GM12878 (cell line): ENCODE data around the gene MRPL37. TPM values are rescaled to one million over a fixed set of nuclear protein-coding genes. Genes with fewer than 3 reads are reported as not detected.

Experiments used
- ATAC-seq: fragments of 200-7000 bp; cut with Tn5 transposase; 3 replicates; pipeline ENCODE4 v1.9.1; 2020; ENCODE audit warnings: mild to moderate bottlenecking, moderate library complexity
- BruUV-seq: library from RNA; stranded (reverse); fragments of 400-500 nt; replicated peaks from 2 replicates; lab custom pipeline; 2021; lab: Mats Ljungman, UMichigan
- CTCF ChIA-PET: fragments of 300-600 bp; sonication (Branson Sonifier 250); formaldehyde crosslinking; extraction: SDS; loops from one replicate; lab custom pipeline; 2021; ENCODE audit warnings: inconsistent platforms; lab: Yijun Ruan, JAX
- POLR2A ChIA-PET: fragments of 350-600 bp; formaldehyde crosslinking; extraction: SDS; loops from one replicate; lab custom pipeline; 2021; ENCODE audit warnings: inconsistent platforms; lab: Charles Lee
- RAD21 ChIA-PET: fragments of 300-600 bp; sonication (Branson Sonifier 250); formaldehyde crosslinking; loops from one replicate; lab custom pipeline; 2023; ENCODE audit warnings: antibody characterized with exemption; ENCODE audit not compliant: unreplicated experiment; lab: Charles Lee
- SMC1A ChIA-PET: fragments of 300-600 bp; sonication (Branson Sonifier 250); formaldehyde crosslinking; loops from one replicate; lab custom pipeline; 2023; ENCODE audit not compliant: unreplicated experiment, uncharacterized antibody; lab: Charles Lee
- DNase-seq: peaks from one replicate; pipeline ENCODE4 v3.0.0-alpha.2; 2011; ENCODE audit warnings: low read depth, low spot score
- FAIRE-seq: peaks from 3 replicates; lab custom pipeline; 2011; peaks lifted over from hg19 to GRCh38; lab: Jason Lieb, UNC
- H2AFZ ChIP-seq: 2 replicates; pipeline ENCODE4 v1.6.0; 2011; ENCODE audit warnings: low read depth, low read length, control low read depth; ENCODE audit not compliant: control insufficient read depth
- H3K27ac ChIP-seq: 2 replicates; pipeline ENCODE4 v1.5.1; 2011; ENCODE audit warnings: control low read depth; ENCODE audit not compliant: control insufficient read depth, insufficient read depth
- H3K27me3 ChIP-seq, 2 experiments: replicated peaks in 1 of 2; 2 replicates each; pipeline versions ENCODE4 v1.6.0 to v1.6.1; 2011; ENCODE audit warnings: low read length in 1 of 2; ENCODE audit not compliant: control insufficient read depth in 2 of 2, insufficient read depth in 2 of 2
- H3K36me3 ChIP-seq, 2 experiments: 2 replicates each; pipeline ENCODE4 v1.5.1; 2011; ENCODE audit warnings: low read length in 1 of 2; ENCODE audit not compliant: control insufficient read depth in 2 of 2, insufficient read depth in 2 of 2
- H3K4me1 ChIP-seq: 2 replicates; pipeline ENCODE4 v1.6.1; 2011; ENCODE audit warnings: mild to moderate bottlenecking, low read length, moderate library complexity, mixed read lengths; ENCODE audit not compliant: control insufficient read depth, insufficient read depth
- H3K4me2 ChIP-seq: 2 replicates; pipeline ENCODE4 v1.6.0; 2011; ENCODE audit warnings: control low read depth; ENCODE audit not compliant: control insufficient read depth, insufficient read depth
- H3K4me3 ChIP-seq: fragments of 200-600 bp; sonication (generic); 2 replicates; pipeline ENCODE4 v1.5.1; 2016
- H3K79me2 ChIP-seq: 2 replicates; pipeline ENCODE4 v1.6.0; 2011; ENCODE audit warnings: low read length; ENCODE audit not compliant: control insufficient read depth, insufficient read depth
- H3K9ac ChIP-seq: 2 replicates; pipeline ENCODE4 v1.8.0; 2011; ENCODE audit warnings: low read length, control low read depth, mixed read lengths; ENCODE audit not compliant: control insufficient read depth, insufficient read depth
- H3K9me3 ChIP-seq: replicated peaks from 3 replicates; pipeline ENCODE4 v1.5.1; 2011; ENCODE audit warnings: mild to moderate bottlenecking, low read length; ENCODE audit not compliant: control insufficient read depth, insufficient read depth
- H4K20me1 ChIP-seq: 2 replicates; pipeline ENCODE4 v1.6.0; 2011; ENCODE audit not compliant: control insufficient read depth, insufficient read depth
- CBX5 ChIP-seq: sonication (generic); IDR thresholded peaks from 2 replicates; pipeline ENCODE4 v1.6.1; 2016; ENCODE audit warnings: low read depth, moderate library complexity, mild to moderate bottlenecking, inconsistent platforms
- CEBPB ChIP-seq, 2 experiments: fragments of 150-350 bp in 1 of 2; IDR thresholded peaks; 2 replicates each; pipeline ENCODE4 v1.6.1; 2012 to 2014; ENCODE audit warnings: low read depth in 2 of 2, low read length in 2 of 2, borderline replicate concordance in 1 of 2, inconsistent platforms in 1 of 2
- DPF2 ChIP-seq: fragments of 450-650 bp; IDR thresholded peaks from 2 replicates; pipeline ENCODE4 v1.6.1; 2017; ENCODE audit warnings: mild to moderate bottlenecking
- HDAC2 ChIP-seq: fragments of 200-600 bp; sonication (generic); IDR thresholded peaks from 2 replicates; pipeline ENCODE4 v1.6.1; 2017
- HSF1 ChIP-seq: fragments of 150-350 bp; IDR thresholded peaks from 2 replicates; pipeline ENCODE4 v1.6.1; 2014; ENCODE audit warnings: mild to moderate bottlenecking, low read depth, low read length
- MTA2 ChIP-seq: fragments of 450-650 bp; IDR thresholded peaks from 2 replicates; pipeline ENCODE4 v1.6.1; 2016; ENCODE audit warnings: low read depth, mild to moderate bottlenecking, moderate library complexity
- NFIC ChIP-seq: IDR thresholded peaks from 2 replicates; pipeline ENCODE4 v1.6.1; 2012; ENCODE audit warnings: low read depth, mild to moderate bottlenecking, inconsistent platforms, low read length, moderate library complexity
- POU2F2 ChIP-seq: IDR thresholded peaks from 3 replicates; pipeline ENCODE4 v1.6.1; 2011; ENCODE audit warnings: low read depth, mild to moderate bottlenecking, low read length, borderline replicate concordance
- RAD51 ChIP-seq: fragments of 450-650 bp; IDR thresholded peaks from 2 replicates; pipeline ENCODE4 v1.6.1; 2016; ENCODE audit warnings: moderate library complexity, mild to moderate bottlenecking, inconsistent platforms
- RB1 ChIP-seq: fragments of 450-650 bp; formaldehyde crosslinking; IDR thresholded peaks from 2 replicates; pipeline ENCODE4 v1.6.1; 2017; ENCODE audit warnings: mild to moderate bottlenecking, borderline replicate concordance
- RBBP5 ChIP-seq: fragments of 200-600 bp; sonication (generic); conservative IDR thresholded peaks from 2 replicates; pipeline ENCODE4 v1.6.1; 2016
- SIX5 ChIP-seq: IDR thresholded peaks from 2 replicates; pipeline ENCODE4 v1.6.1; 2011; ENCODE audit warnings: mild to moderate bottlenecking, low read depth, low read length, moderate library complexity; ENCODE audit not compliant: severe bottlenecking
- SUZ12 ChIP-seq: fragments of 200-600 bp; sonication (generic); IDR thresholded peaks from one replicate; pipeline ENCODE4 v1.6.1; 2018; ENCODE audit warnings: antibody characterized with exemption, mild to moderate bottlenecking; ENCODE audit not compliant: unreplicated experiment
- TCF7 ChIP-seq: IDR thresholded peaks from 2 replicates; pipeline ENCODE4 v1.6.1; 2014; ENCODE audit warnings: antibody characterized with exemption, borderline replicate concordance
- WRNIP1 ChIP-seq: IDR thresholded peaks from 2 replicates; pipeline ENCODE4 v1.6.1; 2011; ENCODE audit warnings: low read depth, low read length, improper control_type of control experiment, borderline replicate concordance
- YBX1 ChIP-seq: fragments of 450-650 bp; IDR thresholded peaks from 2 replicates; pipeline ENCODE4 v1.6.1; 2016; ENCODE audit warnings: antibody characterized with exemption
- ZBED1 ChIP-seq: IDR thresholded peaks from 2 replicates; pipeline ENCODE4 v1.6.1; 2016; ENCODE audit warnings: borderline replicate concordance
- ZSCAN29 ChIP-seq: fragments of 450-650 bp; IDR thresholded peaks from 2 replicates; pipeline ENCODE4 v1.6.1; 2017; ENCODE audit warnings: mild to moderate bottlenecking, moderate library complexity
- WGBS: methylation state at CpG from one replicate; pipeline ENCODE4 v1.1.6; 2016; ENCODE audit warnings: low lambda C conversion rate; ENCODE audit not compliant: insufficient replicate concordance, insufficient coverage; ENCODE audit errors: missing lambda C conversion rate; 5-methylcytosine and 5-hydroxymethylcytosine counted together
- in situ Hi-C: fragments of 300-500 bp; cut with MboI; formaldehyde crosslinking; loops from 9 replicates; pipeline ENCODE4 v1.14.3; 2018; ENCODE audit warnings: mixed read lengths
- intact Hi-C: fragments of 100-400 bp; cut with micrococcal nuclease; formaldehyde crosslinking; loops from one replicate; pipeline ENCODE4 v1.14.2; 2022; ENCODE audit not compliant: unreplicated experiment
- polyA plus RNA-seq, 11 experiments: library from polyadenylated mRNA; depleted of rRNA in 4 of 11; unstranded in 6 of 11; stranded (reverse) in 5 of 11; fragments of >200 nt; fragmentation: Nextera tagmentation in 4 of 11; fragmentation: Illumina TruSeq in 1 of 11; extraction: Ambion mirVana in 4 of 11; extraction: Trizol in 1 of 11; gene quantifications; 1 replicate in 1 of 11; 2 replicates in 10 of 11; pipeline versions ENCODE4 v1.2.1 to v1.2.3, GENCODE V29; 2011 to 2016; ENCODE audit warnings: inconsistent platforms in 2 of 11, missing spikeins in 2 of 11, low read depth in 1 of 11
- total RNA-seq, 4 experiments: library from RNA; depleted of rRNA in 3 of 4; stranded (reverse); fragments of >200 nt in 3 of 4; fragmentation: Illumina TruSeq in 1 of 4; extraction: Trizol in 1 of 4; gene quantifications; 2 replicates each; pipeline versions ENCODE4 v1.2.1 to v1.2.3, GENCODE V29; 2013 to 2021
- TF ChIP-seq, protein P1 (sequence below): IDR thresholded peaks from 2 replicates; pipeline ENCODE4 v1.6.1; 2012; ENCODE audit warnings: improper control_type of control experiment, low read depth, low read length; ENCODE audit not compliant: insufficient replicate concordance

Gene MRPL37
- total and polyA plus RNA-seq, 10 of the 15 experiments (the other 5 are each of a cell fraction or from before 2014, with no cell fraction given), result 41.4 to 217 (median 159) TPM

GRCh38 chr1:54167422-54168139 lies 32.4 kb upstream of the MRPL37 start:
- Histone ChIP-seq H3K4me3 (no peak overlapping the region), H4K20me1 (no peaks in the 10 kb centered on the region), H2AFZ (no peak overlapping the region), H3K4me2 (no peak overlapping the region), H3K79me2 (no peaks in the 10 kb centered on the region), H3K4me1 (no peaks in the 10 kb centered on the region), H3K36me3 (no peaks in the 10 kb centered on the region), H3K9ac (no peak overlapping the region), H3K27me3 (no peaks in the 10 kb centered on the region), H3K27ac (no peak overlapping the region), H3K9me3 (no peaks in the 10 kb centered on the region)
- DNase-seq (no peak), ATAC-seq (no peak), FAIRE-seq (no peak)
- WGBS, result 73% methylated on average over 9 of the region's 9 CpGs
- in situ Hi-C loops (no loop called here), intact Hi-C loops (no loop called here)
- no TSS peak for BruUV-seq
- SMC1A ChIA-PET, result interaction anchor here (0.7 kb wide), 1 partner anchor 54 kb away, joined by 3 read pairs; no protein-coding TSS in a partner anchor
- RAD21 ChIA-PET, result no interaction called here
- CTCF ChIA-PET, result interaction anchor here (0.6 kb wide), 2 partner anchors 86 to 348 kb away, joined by 3 read pairs; no protein-coding TSS in a partner anchor
- POLR2A ChIA-PET, result no interaction called here
- TF ChIP-seq RAD51, result no peak
- TF ChIP-seq HSF1, result no peak
- TF ChIP-seq RBBP5, result no peak
- no peak for TF ChIP-seq ZBED1
- TF ChIP-seq CEBPB (IDR thresholded peaks at IDR 0.05; ENCODE audit: borderline replicate concordance in 1 of 2, low read depth in 2 of 2, low read length in 2 of 2), result no peak
- no peak for TF ChIP-seq YBX1
- no peak for TF ChIP-seq HDAC2
- TF ChIP-seq, protein P1, sequence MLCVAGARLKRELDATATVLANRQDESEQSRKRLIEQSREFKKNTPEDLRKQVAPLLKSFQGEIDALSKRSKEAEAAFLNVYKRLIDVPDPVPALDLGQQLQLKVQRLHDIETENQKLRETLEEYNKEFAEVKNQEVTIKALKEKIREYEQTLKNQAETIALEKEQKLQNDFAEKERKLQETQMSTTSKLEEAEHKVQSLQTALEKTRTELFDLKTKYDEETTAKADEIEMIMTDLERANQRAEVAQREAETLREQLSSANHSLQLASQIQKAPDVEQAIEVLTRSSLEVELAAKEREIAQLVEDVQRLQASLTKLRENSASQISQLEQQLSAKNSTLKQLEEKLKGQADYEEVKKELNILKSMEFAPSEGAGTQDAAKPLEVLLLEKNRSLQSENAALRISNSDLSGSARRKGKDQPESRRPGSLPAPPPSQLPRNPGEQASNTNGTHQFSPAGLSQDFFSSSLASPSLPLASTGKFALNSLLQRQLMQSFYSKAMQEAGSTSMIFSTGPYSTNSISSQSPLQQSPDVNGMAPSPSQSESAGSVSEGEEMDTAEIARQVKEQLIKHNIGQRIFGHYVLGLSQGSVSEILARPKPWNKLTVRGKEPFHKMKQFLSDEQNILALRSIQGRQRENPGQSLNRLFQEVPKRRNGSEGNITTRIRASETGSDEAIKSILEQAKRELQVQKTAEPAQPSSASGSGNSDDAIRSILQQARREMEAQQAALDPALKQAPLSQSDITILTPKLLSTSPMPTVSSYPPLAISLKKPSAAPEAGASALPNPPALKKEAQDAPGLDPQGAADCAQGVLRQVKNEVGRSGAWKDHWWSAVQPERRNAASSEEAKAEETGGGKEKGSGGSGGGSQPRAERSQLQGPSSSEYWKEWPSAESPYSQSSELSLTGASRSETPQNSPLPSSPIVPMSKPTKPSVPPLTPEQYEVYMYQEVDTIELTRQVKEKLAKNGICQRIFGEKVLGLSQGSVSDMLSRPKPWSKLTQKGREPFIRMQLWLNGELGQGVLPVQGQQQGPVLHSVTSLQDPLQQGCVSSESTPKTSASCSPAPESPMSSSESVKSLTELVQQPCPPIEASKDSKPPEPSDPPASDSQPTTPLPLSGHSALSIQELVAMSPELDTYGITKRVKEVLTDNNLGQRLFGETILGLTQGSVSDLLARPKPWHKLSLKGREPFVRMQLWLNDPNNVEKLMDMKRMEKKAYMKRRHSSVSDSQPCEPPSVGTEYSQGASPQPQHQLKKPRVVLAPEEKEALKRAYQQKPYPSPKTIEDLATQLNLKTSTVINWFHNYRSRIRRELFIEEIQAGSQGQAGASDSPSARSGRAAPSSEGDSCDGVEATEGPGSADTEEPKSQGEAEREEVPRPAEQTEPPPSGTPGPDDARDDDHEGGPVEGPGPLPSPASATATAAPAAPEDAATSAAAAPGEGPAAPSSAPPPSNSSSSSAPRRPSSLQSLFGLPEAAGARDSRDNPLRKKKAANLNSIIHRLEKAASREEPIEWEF, result no peak
- no peak for TF ChIP-seq DPF2
- no peak for TF ChIP-seq NFIC
- no peak for TF ChIP-seq POU2F2
- TF ChIP-seq RB1, result no peak
- no peak for TF ChIP-seq SIX5
- no peak for TF ChIP-seq WRNIP1
- no peak for TF ChIP-seq TCF7
- TF ChIP-seq SUZ12, result no peak
- TF ChIP-seq CBX5, result no peak
- TF ChIP-seq MTA2, result no peak
- TF ChIP-seq ZSCAN29, result no peak
